Measurements from ENCODE around the gene GRK3. TPM values are rescaled to one million over a fixed set of nuclear protein-coding genes. Genes with fewer than 3 reads are reported as not detected.

Gene GRK3
- total and polyA plus RNA-seq, 2 donors (not counting 3 experiments of a cell fraction or from before 2014, with no cell fraction given), result 0.68 to 4.4 TPM

DNA sequence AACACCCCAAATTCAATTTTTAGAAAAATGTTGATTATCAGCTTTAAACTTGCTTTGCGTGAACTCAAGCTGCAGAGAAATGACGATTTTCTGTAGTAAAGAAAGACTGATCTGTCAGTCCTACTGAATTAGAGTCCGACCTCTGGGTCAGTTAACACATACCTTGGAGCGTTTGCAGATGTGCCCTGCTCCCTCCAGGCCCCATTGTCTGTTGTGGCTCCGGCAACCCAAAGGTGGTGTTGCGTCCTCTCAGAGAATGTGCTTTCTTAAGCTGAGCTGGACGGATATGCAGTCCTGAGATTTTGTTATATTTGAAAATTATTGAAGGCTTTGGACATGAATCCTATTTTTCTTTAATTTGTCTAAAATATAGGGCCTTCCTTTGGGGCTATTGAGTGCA lies 146.0 kb downstream of the GRK3 start:
- no peaks in the 10 kb centered on the region for H3K79me2 ChIP-seq (ENCODE audit: control insufficient read depth, insufficient read depth, low read length)
- POLR2A ChIA-PET, result no interaction called here

More for the DNA sequence above, 146.0 kb downstream of the GRK3 start:
- no peaks in the 10 kb centered on the region for H4K20me1 ChIP-seq (replicated peaks; ENCODE audit: control insufficient read depth, extremely low read depth, insufficient read depth, low read length)
- intact Hi-C loops (cut with micrococcal nuclease) (no loop called here), dilution Hi-C loops (cut with MboI; ENCODE audit: extremely low pct_ligation_motif_present, low sequenced_read_pairs) (no loop called here)
- no peaks in the 10 kb centered on the region for H3K9me1 ChIP-seq (replicated peaks; ENCODE audit: control insufficient read depth, extremely low read depth, insufficient read depth, low read length)
- CTCF ChIA-PET, result interaction anchor here (1.0 kb wide), 1 partner anchor 248 kb away, joined by 3 read pairs; no protein-coding TSS in a partner anchor
- H3K27me3 ChIP-seq (ENCODE audit: control insufficient read depth in 2 of 2, insufficient read depth in 2 of 2, low read length in 2 of 2), result no peaks in the 10 kb centered on the region
- no peaks in the 10 kb centered on the region for H3K9me3 ChIP-seq (replicated peaks; ENCODE audit: control insufficient read depth, insufficient read depth, low read length)
- no peak overlapping the region for H2AFZ ChIP-seq (ENCODE audit: low read depth, low read length)
- H3K9ac ChIP-seq (replicated peaks; ENCODE audit: extremely low read depth, insufficient read depth, low read length), result no peak overlapping the region
- H3K4me3 ChIP-seq (replicated peaks in 1 of 3; ENCODE audit: insufficient read depth in 1 of 3, low read depth in 1 of 3, low read length in 3 of 3), result no peak overlapping the region
- H3K36me3 ChIP-seq (ENCODE audit: control insufficient read depth in 2 of 2, extremely low read depth in 1 of 2, insufficient read depth in 2 of 2, low read length in 2 of 2), result no peaks in the 10 kb centered on the region
- no peak for TF ChIP-seq POLR2AphosphoS5 (IDR thresholded peaks at IDR 0.05; ENCODE audit: insufficient read depth, low read depth, low read length)
- TF ChIP-seq EZH2 (IDR thresholded peaks at IDR 0.05; ENCODE audit: borderline replicate concordance, low read depth, low read length, severe bottlenecking), result no peak
- TF ChIP-seq, protein P1, sequence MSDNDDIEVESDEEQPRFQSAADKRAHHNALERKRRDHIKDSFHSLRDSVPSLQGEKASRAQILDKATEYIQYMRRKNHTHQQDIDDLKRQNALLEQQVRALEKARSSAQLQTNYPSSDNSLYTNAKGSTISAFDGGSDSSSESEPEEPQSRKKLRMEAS (IDR thresholded peaks at IDR 0.05; ENCODE audit: insufficient read depth, insufficient read length), result no peak
- no peak for TF ChIP-seq MYC (IDR thresholded peaks at IDR 0.05; ENCODE audit: low read depth, low read length)
- no peak for TF ChIP-seq FOS (IDR thresholded peaks at IDR 0.05; ENCODE audit: borderline replicate concordance, insufficient read depth, low read length)
- no peak for TF ChIP-seq JUN (IDR thresholded peaks at IDR 0.05; ENCODE audit: borderline replicate concordance, insufficient read depth, insufficient read length, low read depth)
- TF ChIP-seq GATA2 (IDR thresholded peaks at IDR 0.05; ENCODE audit: insufficient read depth, insufficient read length, low read depth, low read length), result no peak
- TF ChIP-seq, protein P2, sequence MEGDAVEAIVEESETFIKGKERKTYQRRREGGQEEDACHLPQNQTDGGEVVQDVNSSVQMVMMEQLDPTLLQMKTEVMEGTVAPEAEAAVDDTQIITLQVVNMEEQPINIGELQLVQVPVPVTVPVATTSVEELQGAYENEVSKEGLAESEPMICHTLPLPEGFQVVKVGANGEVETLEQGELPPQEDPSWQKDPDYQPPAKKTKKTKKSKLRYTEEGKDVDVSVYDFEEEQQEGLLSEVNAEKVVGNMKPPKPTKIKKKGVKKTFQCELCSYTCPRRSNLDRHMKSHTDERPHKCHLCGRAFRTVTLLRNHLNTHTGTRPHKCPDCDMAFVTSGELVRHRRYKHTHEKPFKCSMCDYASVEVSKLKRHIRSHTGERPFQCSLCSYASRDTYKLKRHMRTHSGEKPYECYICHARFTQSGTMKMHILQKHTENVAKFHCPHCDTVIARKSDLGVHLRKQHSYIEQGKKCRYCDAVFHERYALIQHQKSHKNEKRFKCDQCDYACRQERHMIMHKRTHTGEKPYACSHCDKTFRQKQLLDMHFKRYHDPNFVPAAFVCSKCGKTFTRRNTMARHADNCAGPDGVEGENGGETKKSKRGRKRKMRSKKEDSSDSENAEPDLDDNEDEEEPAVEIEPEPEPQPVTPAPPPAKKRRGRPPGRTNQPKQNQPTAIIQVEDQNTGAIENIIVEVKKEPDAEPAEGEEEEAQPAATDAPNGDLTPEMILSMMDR (IDR thresholded peaks at IDR 0.05; ENCODE audit: extremely low read depth in 1 of 2, insufficient read depth in 1 of 2, low read depth in 1 of 2, low read length in 2 of 2), result no peak
- TF ChIP-seq POLR2A (IDR thresholded peaks at IDR 0.05; ENCODE audit: low read depth, low read length), result no peak
- H3K4me1 ChIP-seq (ENCODE audit: control insufficient read depth, extremely low read depth, insufficient read depth, low read length), result no peaks in the 10 kb centered on the region
- H3K4me2 ChIP-seq (ENCODE audit: insufficient read depth, low read length), result no peak overlapping the region
- no TSS peak for BruUV-seq (replicated peaks)
- H3K27ac ChIP-seq (ENCODE audit: insufficient read depth, low read depth, low read length), result no peak overlapping the region
- DNase-seq (ENCODE audit: low read depth, low spot score) (no peak), FAIRE-seq (no peak)
